ENCODE measurements around the gene DUSP2. TPM values are rescaled to one million over a fixed set of nuclear protein-coding genes. Genes with fewer than 3 reads are reported as not detected.

Gene DUSP2
- total and polyA plus RNA-seq, 10 of the 15 experiments (the other 5 are each of a cell fraction or from before 2014, with no cell fraction given), result 9.7 to 212 (median 57.2) TPM

DNA sequence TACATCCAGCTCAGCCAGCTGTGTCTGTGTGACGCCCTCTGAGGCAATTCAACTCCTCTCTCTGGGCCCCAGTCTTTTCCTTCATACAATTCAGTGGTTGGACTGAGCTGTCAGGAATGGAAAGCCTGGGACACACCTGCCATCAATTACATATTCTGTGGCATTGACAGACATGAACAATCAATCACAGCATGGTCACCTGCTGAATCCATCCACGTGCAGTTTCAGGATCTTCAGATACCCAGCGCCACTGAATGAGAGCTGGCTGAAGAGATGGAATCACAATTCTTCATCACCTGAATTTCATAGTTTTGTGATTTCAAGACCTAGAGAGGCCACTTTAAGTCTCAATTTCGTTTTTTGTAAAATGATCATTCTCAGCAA, 34.0 kb downstream of the DUSP2 start:
- FAIRE-seq (no peak), ATAC-seq (no peak), DNase-seq (ENCODE audit: low read depth, low spot score) (no peak)
- Histone ChIP-seq H4K20me1 (ENCODE audit: control insufficient read depth, insufficient read depth) (no peaks in the 10 kb centered on the region), H3K27me3 (replicated peaks in 1 of 2; ENCODE audit: control insufficient read depth in 2 of 2, insufficient read depth in 2 of 2, low read length in 1 of 2) (no peaks in the 10 kb centered on the region), H2AFZ (ENCODE audit: control insufficient read depth, low read depth, low read length) (no peak overlapping the region), H3K4me2 (ENCODE audit: control insufficient read depth, insufficient read depth) (no peak overlapping the region), H3K9ac (ENCODE audit: control insufficient read depth, insufficient read depth, low read length) (no peak overlapping the region), H3K79me2 (ENCODE audit: control insufficient read depth, insufficient read depth, low read length) (no peaks in the 10 kb centered on the region), H3K36me3 (ENCODE audit: control insufficient read depth in 2 of 2, insufficient read depth in 2 of 2, low read length in 1 of 2) (no peaks in the 10 kb centered on the region), H3K9me3 (replicated peaks; ENCODE audit: control insufficient read depth, insufficient read depth, low read length) (no peaks in the 10 kb centered on the region), H3K27ac (ENCODE audit: control insufficient read depth, insufficient read depth) (no peak overlapping the region), H3K4me1 (ENCODE audit: control insufficient read depth, insufficient read depth, low read length) (no peaks in the 10 kb centered on the region), H3K4me3 (no peak overlapping the region)
- ChIA-PET POLR2A (interaction anchor here (0.7 kb wide), 1 partner anchor 123 kb away, joined by 3 read pairs; no protein-coding TSS in a partner anchor), RAD21 (ENCODE audit: unreplicated experiment) (interaction anchor here (1.6 kb wide), 1 partner anchor 63 kb away, joined by 4 read pairs; no protein-coding TSS in a partner anchor), CTCF (interaction anchor here (0.6 to 1.7 kb wide), 5 partner anchors 9 to 148 kb away, joined by 3 to 7 read pairs (median 4); no protein-coding TSS in a partner anchor), SMC1A (ENCODE audit: uncharacterized antibody, unreplicated experiment) (no interaction called here)
- intact Hi-C loops (cut with micrococcal nuclease; ENCODE audit: unreplicated experiment) (no loop called here), in situ Hi-C loops (cut with MboI) (no loop called here)
- BruUV-seq (replicated peaks), result no TSS peak
- TF ChIP-seq YY1 (IDR thresholded peaks at IDR 0.05; ENCODE audit: low read depth, low read length) (no peak), YBX1 (IDR thresholded peaks at IDR 0.05) (no peak), KDM1A (IDR thresholded peaks at IDR 0.05; ENCODE audit: borderline replicate concordance) (no peak), SPI1 (IDR thresholded peaks at IDR 0.05; ENCODE audit: borderline replicate concordance, insufficient read depth, low read depth, low read length) (no peak), NR2F1 (conservative IDR thresholded peaks at IDR 0.05) (no peak), ETV6 (conservative IDR thresholded peaks at IDR 0.05 in 1 of 2, IDR thresholded peaks at IDR 0.05 in 1 of 2; ENCODE audit: borderline replicate concordance in 1 of 2, low read depth in 1 of 2) (no peak), CEBPB (IDR thresholded peaks at IDR 0.05; ENCODE audit: borderline replicate concordance in 1 of 2, low read depth in 2 of 2, low read length in 2 of 2) (no peak), KLF5 (IDR thresholded peaks at IDR 0.05; ENCODE audit: partially characterized antibody) (no peak), MYC (IDR thresholded peaks at IDR 0.05; ENCODE audit: insufficient read depth, insufficient read length, insufficient replicate concordance, low read length, severe bottlenecking) (no peak), SP1 (IDR thresholded peaks at IDR 0.05; ENCODE audit: low read depth, low read length) (no peak), SMAD5 (IDR thresholded peaks at IDR 0.05; ENCODE audit: low read depth) (no peak), TCF12 (IDR thresholded peaks at IDR 0.05; ENCODE audit: low read depth, low read length) (no peak), POLR2A (IDR thresholded peaks at IDR 0.05; ENCODE audit: low read depth, low read length) (no peak)
- TF ChIP-seq, protein P1, sequence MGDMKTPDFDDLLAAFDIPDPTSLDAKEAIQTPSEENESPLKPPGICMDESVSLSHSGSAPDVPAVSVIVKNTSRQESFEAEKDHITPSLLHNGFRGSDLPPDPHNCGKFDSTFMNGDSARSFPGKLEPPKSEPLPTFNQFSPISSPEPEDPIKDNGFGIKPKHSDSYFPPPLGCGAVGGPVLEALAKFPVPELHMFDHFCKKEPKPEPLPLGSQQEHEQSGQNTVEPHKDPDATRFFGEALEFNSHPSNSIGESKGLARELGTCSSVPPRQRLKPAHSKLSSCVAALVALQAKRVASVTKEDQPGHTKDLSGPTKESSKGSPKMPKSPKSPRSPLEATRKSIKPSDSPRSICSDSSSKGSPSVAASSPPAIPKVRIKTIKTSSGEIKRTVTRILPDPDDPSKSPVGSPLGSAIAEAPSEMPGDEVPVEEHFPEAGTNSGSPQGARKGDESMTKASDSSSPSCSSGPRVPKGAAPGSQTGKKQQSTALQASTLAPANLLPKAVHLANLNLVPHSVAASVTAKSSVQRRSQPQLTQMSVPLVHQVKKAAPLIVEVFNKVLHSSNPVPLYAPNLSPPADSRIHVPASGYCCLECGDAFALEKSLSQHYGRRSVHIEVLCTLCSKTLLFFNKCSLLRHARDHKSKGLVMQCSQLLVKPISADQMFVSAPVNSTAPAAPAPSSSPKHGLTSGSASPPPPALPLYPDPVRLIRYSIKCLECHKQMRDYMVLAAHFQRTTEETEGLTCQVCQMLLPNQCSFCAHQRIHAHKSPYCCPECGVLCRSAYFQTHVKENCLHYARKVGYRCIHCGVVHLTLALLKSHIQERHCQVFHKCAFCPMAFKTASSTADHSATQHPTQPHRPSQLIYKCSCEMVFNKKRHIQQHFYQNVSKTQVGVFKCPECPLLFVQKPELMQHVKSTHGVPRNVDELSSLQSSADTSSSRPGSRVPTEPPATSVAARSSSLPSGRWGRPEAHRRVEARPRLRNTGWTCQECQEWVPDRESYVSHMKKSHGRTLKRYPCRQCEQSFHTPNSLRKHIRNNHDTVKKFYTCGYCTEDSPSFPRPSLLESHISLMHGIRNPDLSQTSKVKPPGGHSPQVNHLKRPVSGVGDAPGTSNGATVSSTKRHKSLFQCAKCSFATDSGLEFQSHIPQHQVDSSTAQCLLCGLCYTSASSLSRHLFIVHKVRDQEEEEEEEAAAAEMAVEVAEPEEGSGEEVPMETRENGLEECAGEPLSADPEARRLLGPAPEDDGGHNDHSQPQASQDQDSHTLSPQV (IDR thresholded peaks at IDR 0.05), result no peak
- TF ChIP-seq, protein P2, sequence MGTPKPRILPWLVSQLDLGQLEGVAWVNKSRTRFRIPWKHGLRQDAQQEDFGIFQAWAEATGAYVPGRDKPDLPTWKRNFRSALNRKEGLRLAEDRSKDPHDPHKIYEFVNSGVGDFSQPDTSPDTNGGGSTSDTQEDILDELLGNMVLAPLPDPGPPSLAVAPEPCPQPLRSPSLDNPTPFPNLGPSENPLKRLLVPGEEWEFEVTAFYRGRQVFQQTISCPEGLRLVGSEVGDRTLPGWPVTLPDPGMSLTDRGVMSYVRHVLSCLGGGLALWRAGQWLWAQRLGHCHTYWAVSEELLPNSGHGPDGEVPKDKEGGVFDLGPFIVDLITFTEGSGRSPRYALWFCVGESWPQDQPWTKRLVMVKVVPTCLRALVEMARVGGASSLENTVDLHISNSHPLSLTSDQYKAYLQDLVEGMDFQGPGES (IDR thresholded peaks at IDR 0.05), result no peak
- TF ChIP-seq, protein P3, sequence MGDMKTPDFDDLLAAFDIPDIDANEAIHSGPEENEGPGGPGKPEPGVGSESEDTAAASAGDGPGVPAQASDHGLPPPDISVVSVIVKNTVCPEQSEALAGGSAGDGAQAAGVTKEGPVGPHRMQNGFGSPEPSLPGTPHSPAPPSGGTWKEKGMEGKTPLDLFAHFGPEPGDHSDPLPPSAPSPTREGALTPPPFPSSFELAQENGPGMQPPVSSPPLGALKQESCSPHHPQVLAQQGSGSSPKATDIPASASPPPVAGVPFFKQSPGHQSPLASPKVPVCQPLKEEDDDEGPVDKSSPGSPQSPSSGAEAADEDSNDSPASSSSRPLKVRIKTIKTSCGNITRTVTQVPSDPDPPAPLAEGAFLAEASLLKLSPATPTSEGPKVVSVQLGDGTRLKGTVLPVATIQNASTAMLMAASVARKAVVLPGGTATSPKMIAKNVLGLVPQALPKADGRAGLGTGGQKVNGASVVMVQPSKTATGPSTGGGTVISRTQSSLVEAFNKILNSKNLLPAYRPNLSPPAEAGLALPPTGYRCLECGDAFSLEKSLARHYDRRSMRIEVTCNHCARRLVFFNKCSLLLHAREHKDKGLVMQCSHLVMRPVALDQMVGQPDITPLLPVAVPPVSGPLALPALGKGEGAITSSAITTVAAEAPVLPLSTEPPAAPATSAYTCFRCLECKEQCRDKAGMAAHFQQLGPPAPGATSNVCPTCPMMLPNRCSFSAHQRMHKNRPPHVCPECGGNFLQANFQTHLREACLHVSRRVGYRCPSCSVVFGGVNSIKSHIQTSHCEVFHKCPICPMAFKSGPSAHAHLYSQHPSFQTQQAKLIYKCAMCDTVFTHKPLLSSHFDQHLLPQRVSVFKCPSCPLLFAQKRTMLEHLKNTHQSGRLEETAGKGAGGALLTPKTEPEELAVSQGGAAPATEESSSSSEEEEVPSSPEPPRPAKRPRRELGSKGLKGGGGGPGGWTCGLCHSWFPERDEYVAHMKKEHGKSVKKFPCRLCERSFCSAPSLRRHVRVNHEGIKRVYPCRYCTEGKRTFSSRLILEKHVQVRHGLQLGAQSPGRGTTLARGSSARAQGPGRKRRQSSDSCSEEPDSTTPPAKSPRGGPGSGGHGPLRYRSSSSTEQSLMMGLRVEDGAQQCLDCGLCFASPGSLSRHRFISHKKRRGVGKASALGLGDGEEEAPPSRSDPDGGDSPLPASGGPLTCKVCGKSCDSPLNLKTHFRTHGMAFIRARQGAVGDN (IDR thresholded peaks at IDR 0.05), result no peak
- 48% methylated on average over 4 of the region's 4 CpGs for WGBS (ENCODE audit: insufficient coverage, insufficient replicate concordance, low lambda C conversion rate, missing lambda C conversion rate)

All from GM12878 (cell line).